ACC112 (cell line): ENCODE results near the gene LRRC75A.

Experiments
- H2AFZ ChIP-seq: fragments of 200-600 bp; sonication (generic); one replicate; pipeline ENCODE4 v1.6.0; 2017; ENCODE audit warnings: antibody characterized with exemption, low read length; ENCODE audit not compliant: unreplicated experiment
- H3K27ac ChIP-seq: fragments of 200-600 bp; sonication (generic); 2 replicates; pipeline ENCODE4 v1.5.1; 2014; ENCODE audit warnings: low read depth, mild to moderate bottlenecking, antibody characterized with exemption, low read length, moderate library complexity
- H3K27me3 ChIP-seq: fragments of 200-600 bp; sonication (generic); 2 replicates; pipeline ENCODE4 v1.6.1; 2014; ENCODE audit warnings: mild to moderate bottlenecking, antibody characterized with exemption, low read length, moderate library complexity, mixed read lengths; ENCODE audit not compliant: insufficient read depth
- H3K36me3 ChIP-seq: fragments of 200-600 bp; sonication (generic); 2 replicates; pipeline ENCODE4 v1.6.1; 2016; ENCODE audit warnings: mild to moderate bottlenecking, antibody characterized with exemption, low read length, moderate library complexity, mixed read lengths; ENCODE audit not compliant: insufficient read depth
- H3K4me1 ChIP-seq: fragments of 200-600 bp; sonication (generic); one replicate; pipeline ENCODE4 v1.6.1; 2016; ENCODE audit warnings: low read length, mixed read lengths; ENCODE audit not compliant: insufficient read depth, unreplicated experiment, control insufficient read depth
- H3K4me3 ChIP-seq: fragments of 200-600 bp; sonication (generic); 2 replicates; pipeline ENCODE4 v1.5.1; 2014; ENCODE audit warnings: mild to moderate bottlenecking, low read depth, low read length
- H3K79me2 ChIP-seq: fragments of 200-600 bp; sonication (generic); one replicate; pipeline ENCODE4 v1.6.0; 2016; ENCODE audit warnings: low read length; ENCODE audit not compliant: control insufficient read depth, unreplicated experiment, insufficient read depth

LRRC75A gene

DNA sequence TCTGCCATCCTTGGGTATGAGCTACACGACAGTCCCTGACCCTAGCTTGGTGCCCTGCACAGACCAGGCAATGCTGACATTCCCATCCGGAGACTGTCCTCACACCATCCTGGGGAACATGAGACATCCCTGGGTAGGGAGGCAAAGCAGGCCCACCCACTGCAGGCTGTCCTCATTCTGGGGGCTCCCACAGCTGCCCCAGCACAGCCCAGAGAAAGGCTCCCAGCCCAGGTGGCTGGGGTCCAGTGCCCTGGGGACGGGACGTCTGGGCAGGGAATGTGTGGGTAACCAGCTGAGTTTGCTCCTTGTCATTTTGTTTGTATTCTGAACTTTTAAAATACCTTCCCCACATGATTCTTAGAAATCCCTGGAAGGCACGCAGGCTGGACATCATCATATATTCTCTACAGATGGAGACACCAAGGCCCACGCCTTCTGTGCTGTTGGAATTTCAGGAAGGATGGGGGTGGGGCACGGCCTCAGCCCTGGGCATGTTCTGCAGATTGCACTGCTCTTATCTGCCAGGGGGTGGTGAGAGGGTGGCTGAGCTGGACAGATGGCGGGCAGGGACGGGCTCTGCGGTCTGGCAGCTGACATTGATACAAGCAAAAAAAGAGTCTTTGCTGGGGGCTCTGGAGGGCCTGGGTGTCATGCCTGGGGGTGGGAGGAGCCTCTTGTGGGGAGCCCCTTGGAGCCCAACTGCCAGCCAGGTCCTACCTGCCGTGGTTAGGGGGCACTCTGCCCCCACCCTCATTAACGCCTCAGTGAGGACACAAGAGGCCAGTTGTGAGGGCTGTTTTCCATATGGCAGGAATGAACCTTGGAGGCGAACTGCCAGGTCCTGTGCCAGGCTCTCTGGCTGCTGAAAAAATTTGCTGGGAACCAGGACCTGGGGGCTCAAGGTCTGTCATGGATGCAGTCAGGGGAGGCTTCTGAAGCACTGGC is 28.4 kb downstream of the LRRC75A start:
- H3K4me3 ChIP-seq: no peak overlapping the region
- no peaks in the 10 kb centered on the region for H3K79me2 ChIP-seq
- H3K27ac ChIP-seq: no peak overlapping the region
- H3K27me3 ChIP-seq: no peaks in the 10 kb centered on the region
- peaks cover 19% of the 10 kb centered on the region for H3K4me1 ChIP-seq
- H2AFZ ChIP-seq: no peak overlapping the region
- no peaks in the 10 kb centered on the region for H3K36me3 ChIP-seq

DNA sequence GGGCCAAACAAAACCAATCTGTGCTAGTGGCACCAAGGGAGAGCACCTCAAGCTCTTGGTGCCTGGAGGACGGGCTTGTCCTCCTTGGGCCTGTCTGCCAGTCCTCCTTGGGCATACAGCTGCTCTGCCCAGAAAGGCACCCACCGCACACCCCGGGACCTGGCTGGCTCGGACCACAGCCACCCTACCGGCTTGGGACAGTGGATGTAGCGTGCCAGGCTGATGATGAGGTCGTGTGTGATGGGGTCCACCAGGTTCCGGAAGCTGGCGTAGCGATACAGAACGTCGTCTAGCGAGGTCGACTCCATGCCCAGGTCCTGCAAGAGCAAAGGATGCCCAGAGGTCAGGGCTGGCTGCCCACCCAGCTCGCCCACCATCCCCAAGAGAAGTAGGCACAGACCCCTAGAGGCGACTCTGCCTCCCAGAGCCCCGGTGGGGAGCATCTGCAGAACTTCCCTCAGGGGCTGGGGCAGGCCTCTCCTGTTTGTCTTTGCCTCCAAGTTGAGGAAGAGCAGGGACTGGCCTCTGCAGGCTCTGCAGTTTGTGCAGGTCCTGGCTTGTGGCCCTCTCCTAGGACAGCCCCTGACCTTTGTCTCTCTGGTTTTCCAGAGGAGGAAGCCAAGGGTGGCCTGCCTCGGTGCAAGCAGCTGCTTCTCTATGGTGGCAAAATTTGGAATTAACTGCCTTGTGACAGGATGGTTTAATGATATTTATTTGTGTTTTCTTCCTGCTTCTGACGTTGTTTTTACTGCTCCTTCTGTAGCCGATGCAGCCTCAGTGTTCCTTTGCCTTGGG is 29.7 kb downstream of the LRRC75A start:
- H3K79me2 ChIP-seq: no peaks in the 10 kb centered on the region
- H3K36me3 ChIP-seq: no peaks in the 10 kb centered on the region

DNA sequence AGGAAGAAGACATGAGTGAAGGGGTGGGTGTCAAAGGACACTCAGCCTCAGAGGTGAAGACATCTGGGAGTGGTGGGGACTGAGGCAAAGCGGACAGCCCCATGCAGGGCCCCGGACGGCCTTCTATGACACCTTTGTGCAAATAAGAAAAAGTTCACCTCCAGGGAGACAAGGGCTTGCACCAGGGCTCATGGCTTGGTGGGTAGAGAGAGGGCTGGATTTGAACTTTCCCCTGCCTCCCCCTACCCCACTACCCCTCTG is 30.5 kb downstream of the LRRC75A start:
- H3K4me3 ChIP-seq: no peak overlapping the region
- H3K36me3 ChIP-seq: no peaks in the 10 kb centered on the region
- no peaks in the 10 kb centered on the region for H3K79me2 ChIP-seq
- H2AFZ ChIP-seq: no peak overlapping the region
- H3K4me1 ChIP-seq: peaks cover 19% of the 10 kb centered on the region
- no peaks in the 10 kb centered on the region for H3K27me3 ChIP-seq
- no peak overlapping the region for H3K27ac ChIP-seq

More for the DNA sequence above, 29.7 kb downstream of the LRRC75A start:
- H3K4me3 ChIP-seq: no peak overlapping the region
- peaks cover 19% of the 10 kb centered on the region for H3K4me1 ChIP-seq
- no peak overlapping the region for H3K27ac ChIP-seq
- H2AFZ ChIP-seq: no peak overlapping the region
- no peaks in the 10 kb centered on the region for H3K27me3 ChIP-seq

DNA sequence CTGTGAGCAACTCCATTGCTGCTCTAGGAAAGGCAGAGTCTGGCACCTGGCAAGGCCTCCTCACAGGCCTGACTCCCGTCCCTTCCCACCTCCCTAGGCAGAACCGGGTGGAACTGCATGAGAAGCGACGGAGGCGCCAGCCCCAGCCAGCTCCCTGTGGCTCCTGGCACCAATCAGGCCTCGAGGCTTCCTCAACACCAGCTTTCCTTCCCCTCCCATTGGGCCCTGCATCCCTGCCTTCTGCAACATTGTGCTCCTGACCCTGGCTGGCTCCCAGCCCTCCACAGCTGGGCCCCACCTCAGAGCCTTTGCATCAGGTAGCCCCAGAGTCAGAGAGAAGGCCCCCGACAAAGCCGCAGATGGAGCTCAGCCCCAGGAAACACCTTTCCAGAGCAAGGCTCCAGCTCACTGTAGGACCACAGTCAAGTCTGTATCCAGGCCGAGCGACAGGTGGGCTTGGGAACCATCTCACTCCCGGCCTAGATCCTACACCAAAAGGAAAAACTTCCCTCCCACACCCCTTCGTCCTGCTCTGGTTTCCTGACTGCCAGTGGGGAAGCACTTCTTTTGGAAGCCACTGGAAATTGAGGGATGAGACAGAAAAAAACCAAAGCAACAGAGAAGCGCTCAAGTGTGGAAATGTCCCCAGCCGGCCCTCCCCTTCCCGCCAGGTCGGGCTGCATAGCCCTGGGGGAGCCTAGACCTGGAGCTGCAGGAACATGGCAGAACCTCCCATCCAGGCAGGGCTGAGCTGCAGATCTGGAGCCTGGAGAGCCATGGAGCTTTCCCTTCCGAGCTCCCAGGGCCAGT is 31.0 kb downstream of the LRRC75A start:
- H3K4me3 ChIP-seq: no peak overlapping the region
- no peaks in the 10 kb centered on the region for H3K36me3 ChIP-seq
- no peaks in the 10 kb centered on the region for H3K27me3 ChIP-seq
- peaks cover 16% of the 10 kb centered on the region for H3K4me1 ChIP-seq
- no peak overlapping the region for H2AFZ ChIP-seq
- no peak overlapping the region for H3K27ac ChIP-seq
- H3K79me2 ChIP-seq: no peaks in the 10 kb centered on the region

DNA sequence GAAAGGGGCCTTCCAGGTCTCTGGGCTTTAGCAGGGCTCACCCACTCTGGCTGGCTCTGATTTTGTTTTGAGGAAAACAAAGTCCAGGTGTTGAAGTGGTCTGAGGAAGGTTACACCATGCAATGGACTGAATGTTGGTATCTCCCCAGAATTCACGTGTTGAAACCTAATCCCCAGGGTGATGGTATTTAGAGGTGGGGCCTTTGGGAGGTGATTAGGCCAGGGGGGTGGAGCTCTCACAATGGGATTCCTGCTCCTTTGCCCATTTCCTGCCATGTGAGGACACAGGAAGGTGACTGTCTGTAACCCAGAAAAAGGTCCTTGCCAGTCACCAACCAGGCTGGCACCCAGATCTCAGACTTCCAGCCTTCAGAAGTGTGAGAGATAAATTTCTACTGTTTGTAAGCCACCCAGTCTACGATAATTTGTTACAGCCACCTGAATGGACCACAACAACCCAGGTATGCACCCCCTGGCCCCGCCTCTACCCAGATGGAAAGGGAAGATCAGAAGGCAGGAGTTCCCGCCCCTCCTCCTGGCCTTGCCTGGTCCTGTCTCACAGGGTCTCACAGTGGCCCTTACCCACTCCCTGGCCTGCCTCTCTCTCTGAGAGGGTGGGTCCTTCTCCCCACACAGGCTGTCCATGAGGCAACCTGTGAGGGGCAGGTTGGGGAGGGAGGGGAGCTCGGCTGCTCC is 32.0 kb downstream of the LRRC75A start:
- Histone ChIP-seq H3K4me1 (peaks cover 10% of the 10 kb centered on the region), H3K27me3 (no peaks in the 10 kb centered on the region), H3K4me3 (no peak overlapping the region), H3K79me2 (no peaks in the 10 kb centered on the region), H3K27ac (no peak overlapping the region), H2AFZ (no peak overlapping the region), H3K36me3 (no peaks in the 10 kb centered on the region)

DNA sequence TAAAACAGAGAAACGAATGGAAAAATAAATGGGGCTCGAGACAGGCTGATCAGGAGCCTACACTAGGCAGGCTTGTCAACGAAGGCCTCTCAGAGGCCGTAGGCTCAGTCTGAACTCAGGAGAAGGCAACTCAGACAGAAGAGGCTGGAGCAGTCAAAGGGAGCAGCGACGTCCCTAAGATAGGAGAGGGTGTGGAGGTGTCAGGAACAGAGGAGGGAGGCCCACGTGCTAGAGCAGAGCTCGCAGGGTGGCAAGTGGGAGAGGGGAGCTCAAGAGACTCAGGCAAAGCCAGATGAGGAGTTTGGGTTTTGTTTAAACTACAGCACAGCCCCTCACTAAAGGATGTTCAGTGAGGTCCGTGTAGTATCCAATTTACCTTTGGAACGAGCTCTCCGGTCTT is 32.7 kb downstream of the LRRC75A start:
- H2AFZ ChIP-seq: no peak overlapping the region
- no peak overlapping the region for H3K4me3 ChIP-seq
- peaks cover 10% of the 10 kb centered on the region for H3K4me1 ChIP-seq
- H3K36me3 ChIP-seq: no peaks in the 10 kb centered on the region
- H3K79me2 ChIP-seq: no peaks in the 10 kb centered on the region
- H3K27ac ChIP-seq: no peak overlapping the region
- no peaks in the 10 kb centered on the region for H3K27me3 ChIP-seq

DNA sequence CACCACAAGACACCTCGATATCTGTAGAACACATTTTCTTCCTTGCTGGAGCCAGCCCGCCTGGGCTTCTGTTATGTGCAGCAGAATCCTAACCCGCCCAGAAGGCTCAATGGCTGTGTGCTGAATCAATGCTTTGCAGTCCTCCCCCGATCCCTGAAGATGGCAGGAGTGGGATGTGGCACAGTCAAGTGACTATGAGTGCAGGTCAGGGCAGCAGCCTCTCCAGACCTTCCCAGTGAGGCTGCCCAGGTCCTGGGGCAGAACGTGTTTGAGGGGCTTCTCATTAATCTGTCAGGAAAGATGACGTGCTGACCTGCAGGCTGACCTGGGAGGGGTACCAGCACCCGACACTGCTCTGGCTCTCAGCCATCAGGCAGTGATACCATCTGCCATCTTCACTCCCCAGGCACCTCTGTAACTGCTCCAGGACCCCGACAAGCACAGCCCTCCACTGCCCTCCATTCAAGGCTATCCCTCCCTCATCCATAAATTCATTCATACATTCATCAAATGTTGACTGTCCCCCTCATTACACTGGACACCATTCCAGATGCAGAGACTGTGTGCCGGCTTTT is 35.2 kb downstream of the LRRC75A start:
- H3K4me1 ChIP-seq: peaks cover 10% of the 10 kb centered on the region
- no peak overlapping the region for H3K27ac ChIP-seq
- no peaks in the 10 kb centered on the region for H3K36me3 ChIP-seq
- no peaks in the 10 kb centered on the region for H3K79me2 ChIP-seq
- no peaks in the 10 kb centered on the region for H3K27me3 ChIP-seq
- no peak overlapping the region for H2AFZ ChIP-seq
- no peak overlapping the region for H3K4me3 ChIP-seq

DNA sequence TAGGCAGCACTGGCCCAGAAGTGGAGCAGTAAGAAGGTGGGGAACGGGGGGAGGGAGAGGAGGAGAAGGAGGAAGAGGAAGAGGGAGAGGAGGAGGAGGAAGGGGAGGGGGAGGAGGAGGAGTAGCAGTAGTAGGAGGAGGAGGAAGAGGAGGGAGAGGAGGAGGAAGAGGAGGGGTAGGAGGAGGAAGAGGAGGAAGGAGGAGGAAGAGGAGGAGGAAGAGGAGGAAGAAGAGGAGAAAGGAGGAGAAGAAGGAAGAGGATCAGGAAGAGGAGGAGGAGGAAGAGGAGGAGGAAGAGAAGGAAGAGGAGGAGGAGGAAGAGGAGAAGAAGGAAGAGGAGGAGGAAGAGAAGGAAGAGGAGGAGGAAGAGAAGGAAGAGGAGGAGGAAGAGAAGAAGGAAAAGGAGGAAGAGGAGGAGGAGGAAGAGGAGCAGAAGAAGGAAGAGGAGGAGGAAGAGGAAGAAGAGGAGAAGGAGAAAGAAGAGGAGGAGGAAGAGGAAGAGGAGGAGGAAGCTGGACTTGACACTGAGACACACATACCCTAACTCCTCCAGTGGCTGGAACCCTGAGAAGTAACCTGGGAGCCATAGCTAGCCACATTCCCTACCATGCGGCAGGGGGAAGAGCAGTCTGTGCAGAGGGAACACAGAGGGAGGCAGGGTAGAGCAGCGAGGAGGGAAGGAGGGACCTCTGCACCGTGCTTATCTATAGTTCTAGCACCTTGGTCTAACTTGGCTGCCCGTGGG is 35.8 kb downstream of the LRRC75A start:
- peaks cover 10% of the 10 kb centered on the region for H3K4me1 ChIP-seq
- H3K4me3 ChIP-seq: no peak overlapping the region
- no peak overlapping the region for H2AFZ ChIP-seq
- H3K27me3 ChIP-seq: no peaks in the 10 kb centered on the region
- no peak overlapping the region for H3K27ac ChIP-seq
- no peaks in the 10 kb centered on the region for H3K36me3 ChIP-seq
- H3K79me2 ChIP-seq: no peaks in the 10 kb centered on the region

DNA sequence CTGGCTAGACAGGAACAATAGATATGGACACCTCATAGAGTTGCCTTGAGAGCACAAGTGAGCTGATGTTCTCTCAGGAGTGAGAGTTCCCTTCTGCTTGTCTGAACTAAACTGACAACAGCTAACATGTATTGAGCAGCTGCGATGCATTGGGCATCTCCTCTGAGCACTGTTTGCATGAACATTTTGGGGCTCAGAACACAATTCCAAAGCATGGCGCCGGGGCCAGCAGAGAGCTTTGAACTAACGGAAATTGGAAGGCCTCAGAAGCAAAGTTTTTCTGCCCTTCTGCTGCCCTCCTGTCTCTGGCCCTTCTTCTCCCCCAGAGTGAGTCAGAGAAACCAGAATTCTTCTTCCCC is 38.5 kb downstream of the LRRC75A start:
- Histone ChIP-seq H3K4me3 (no peak overlapping the region), H3K27ac (no peak overlapping the region), H3K36me3 (no peaks in the 10 kb centered on the region), H3K27me3 (no peaks in the 10 kb centered on the region), H3K79me2 (no peaks in the 10 kb centered on the region), H3K4me1 (no peaks in the 10 kb centered on the region), H2AFZ (no peak overlapping the region)
